Hepatic stellate cell (primary cell): ENCODE measurements around the gene ZNF415.
"Not testable (repeated sequence)": the region's sequence is repeated elsewhere in the genome, so short reads cannot be mapped to it uniquely, and the experiment has no call there.

Experiments
- DNase-seq: peaks from one replicate; pipeline ENCODE4 v3.0.0; 2011; ENCODE audit warnings: low spot score

ZNF415 gene

GRCh38 chr19:53132141-53132991 lies at the start of gene ZNF415:
TSS of gene ZNF415 (minus strand) at chr19:53132910. CDS start at chr19:53122676, 10,234 bp downstream.
- peak; percentile 63 for DNase-seq

DNA sequence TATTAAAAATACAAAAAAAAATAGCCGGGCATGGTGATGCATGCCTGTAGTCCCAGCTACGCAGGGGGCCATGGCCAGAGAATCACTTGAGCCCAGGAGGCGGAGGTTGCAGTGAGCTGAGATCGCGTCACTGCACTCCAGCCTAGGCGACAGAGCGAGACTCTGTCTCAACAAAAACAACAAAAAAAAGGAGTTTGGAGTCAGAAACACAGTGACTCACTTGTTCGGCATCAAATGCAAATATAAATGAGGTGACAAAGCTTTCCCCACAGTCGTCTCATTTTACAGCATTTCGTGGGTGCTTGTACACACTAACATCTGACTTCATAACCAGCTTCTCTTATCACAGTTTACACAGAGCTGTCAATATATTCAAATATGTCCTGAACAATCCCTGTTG lies 49.5 kb upstream of the ZNF415 start:
- no peak for DNase-seq

DNA sequence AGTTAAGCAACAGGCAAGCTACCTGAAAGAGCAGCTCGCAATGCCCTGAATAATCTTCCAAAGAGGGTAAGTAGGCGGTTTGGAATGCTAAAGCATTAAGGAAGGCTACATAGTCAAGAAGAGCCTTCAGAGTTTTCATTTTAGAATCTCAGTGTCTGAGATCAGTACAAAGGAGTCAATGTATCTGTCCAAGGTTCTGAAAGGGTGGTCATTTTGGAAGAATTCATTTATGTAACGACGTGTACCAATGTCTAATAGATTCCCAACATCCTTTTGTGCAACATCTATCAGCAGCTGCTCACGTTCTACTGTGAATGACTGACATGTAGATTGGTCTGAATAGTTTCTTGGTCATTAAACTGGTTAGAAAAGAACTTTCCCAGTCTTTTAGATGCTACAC lies 45.3 kb upstream of the ZNF415 start:
- no peak for DNase-seq

DNA sequence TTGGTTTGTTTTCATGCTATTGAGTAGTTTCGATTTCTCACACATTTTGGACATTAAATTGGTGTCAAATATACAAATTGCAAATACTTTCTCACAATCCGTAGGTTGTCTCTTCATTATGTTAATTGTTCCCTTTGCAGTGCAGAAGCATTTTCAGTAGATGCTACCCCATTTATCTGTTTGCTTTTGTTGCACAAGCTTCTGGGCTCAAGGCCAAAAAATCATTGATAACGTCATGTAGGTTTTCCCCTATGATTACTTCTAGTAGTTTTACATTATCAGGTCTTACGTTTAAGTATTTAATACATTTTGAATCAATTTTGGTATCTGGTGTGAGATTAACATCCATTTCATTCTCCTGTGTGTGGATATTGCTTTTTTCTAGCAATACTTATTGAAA lies 40.2 kb upstream of the ZNF415 start:
- no peak for DNase-seq

- no peak for DNase-seq
Observed at GRCh38 chr19:53165691-53166091, 33.0 kb upstream of the ZNF415 start.

DNA sequence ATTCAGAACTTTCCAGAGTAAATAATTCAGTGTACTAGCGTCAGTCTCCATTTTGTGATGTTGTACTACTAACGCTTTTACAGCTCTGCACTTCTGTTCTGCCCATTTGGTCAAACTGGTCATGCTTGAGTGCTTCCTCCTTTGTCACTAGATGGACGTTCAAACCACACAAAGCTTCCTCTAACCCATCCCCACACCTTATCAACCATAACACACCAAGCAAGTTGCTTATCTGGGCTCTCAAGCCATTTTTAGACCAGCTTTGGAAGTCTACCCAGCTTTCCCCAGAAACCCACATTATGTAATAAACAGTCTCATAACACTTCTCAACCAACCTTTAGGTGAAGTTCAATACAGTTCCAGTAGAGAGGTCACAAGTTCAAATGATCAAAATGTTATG lies 28.4 kb upstream of the ZNF415 start:
- DNase-seq: no peak

- no peak for DNase-seq
Observed at GRCh38 chr19:53160350-53160749, 27.6 kb upstream of the ZNF415 start.

GRCh38 chr19:53158119-53158656 lies 25.5 kb upstream of the ZNF415 start:
- peak; percentile 29 for DNase-seq

DNA sequence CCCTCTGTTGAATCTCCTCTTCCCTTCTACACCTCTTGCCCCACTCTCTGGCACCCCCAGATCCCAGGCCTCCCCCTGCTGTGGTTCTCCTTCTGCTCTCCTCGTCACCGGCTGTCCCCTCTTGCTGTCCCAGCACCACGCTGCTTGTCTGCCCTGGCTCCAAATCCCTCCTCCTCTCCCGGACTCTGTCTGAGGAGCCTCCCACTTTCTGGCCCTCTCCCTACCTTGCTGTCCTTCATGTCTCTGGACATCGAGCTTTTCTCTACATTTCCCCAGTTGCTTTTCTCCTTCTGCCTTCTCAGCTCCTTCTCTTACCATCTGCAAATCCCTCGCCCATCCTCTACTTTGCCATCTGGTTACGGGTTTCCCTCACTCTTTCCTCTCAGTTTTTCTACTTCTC lies 24.9 kb upstream of the ZNF415 start:
- DNase-seq: no peak

DNA sequence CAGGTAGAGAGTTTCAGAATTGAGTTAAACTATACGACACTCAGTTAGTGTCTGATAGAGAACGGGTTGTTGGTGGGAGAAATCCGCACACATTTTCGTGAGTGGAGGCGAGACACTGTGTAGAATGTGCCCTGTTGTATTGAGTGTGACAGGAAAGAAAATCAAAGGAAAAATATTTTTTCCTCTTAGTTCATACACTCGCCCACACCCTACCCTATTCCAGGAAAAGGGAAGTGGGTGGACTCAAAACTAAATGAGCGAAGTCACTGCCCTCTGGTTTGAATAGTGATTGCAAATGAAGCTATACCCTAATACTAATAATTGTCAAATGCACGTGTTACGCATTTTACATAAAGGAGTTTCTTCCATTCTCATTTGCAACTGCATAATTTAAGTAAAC lies 24.1 kb upstream of the ZNF415 start:
- DNase-seq: no peak

- no peak for DNase-seq
Observed at GRCh38 chr19:53147645-53148044, 14.9 kb upstream of the ZNF415 start.

- no peak for DNase-seq
Observed at GRCh38 chr19:53140351-53140750, 7.6 kb upstream of the ZNF415 start.

DNA sequence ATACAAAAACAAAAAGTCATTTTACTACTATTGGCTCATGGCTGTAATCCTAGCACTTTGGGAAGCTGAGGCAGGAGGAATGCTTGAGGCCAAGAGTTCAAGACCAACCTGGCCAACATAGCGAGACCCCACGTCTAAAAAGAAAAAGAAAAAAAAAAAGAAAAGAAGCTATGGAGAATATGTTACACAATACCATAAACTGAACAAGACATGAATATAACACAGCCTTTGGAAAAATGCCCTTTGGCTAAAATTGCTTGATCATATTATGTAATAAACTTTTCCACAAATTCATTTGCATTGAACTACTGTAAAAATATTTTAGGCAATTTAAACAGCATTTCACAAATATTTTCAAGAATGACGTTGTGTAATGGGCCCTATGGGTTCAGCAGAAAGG lies 3.7 kb upstream of the ZNF415 start:
- no peak for DNase-seq

DNA sequence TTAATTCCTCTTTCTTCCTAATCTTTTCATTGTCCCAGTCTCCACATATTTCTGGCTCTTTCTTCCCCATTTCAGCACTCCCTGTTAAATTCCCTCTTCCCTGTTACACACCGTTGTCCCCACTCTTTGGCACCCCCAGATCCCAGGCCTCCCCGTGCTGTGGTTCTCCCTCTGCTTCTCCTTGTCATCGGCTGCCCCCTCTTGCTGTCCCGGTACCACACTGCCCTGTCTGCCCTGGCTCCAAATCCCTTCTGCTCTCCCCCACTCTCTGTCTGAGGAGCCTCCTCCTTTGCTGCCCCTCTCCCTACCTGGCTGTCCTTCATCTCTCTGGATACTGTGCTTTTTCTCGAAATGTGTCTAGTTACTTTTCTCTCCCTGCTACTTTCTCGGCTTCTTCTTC lies 983 bp downstream of the ZNF415 start:
- no peak for DNase-seq

DNA sequence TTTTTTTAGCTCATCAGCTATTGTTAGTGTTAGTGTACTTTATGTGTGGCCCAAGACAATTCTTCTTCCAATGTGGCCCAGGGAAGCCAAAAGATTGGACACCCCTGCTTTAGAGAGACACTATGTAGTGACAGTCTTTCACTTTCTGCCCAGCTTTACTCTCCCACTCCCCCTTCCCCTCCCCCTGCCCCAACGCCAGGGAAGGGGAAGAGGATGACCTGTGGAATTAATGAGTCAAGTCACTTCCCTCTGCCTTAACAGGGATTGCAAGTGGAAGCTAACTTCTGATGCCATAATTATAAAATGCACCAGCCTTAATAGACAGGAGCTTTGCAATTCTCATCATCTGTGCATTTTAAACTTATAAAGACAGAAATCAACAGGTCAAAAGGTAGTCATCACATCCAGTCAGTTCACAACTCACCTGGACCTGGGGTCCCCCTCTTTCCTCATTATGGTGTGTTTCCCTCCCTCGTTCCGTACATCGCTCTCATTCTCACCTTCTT lies 1.6 kb downstream of the ZNF415 start:
- no peak for DNase-seq

DNA sequence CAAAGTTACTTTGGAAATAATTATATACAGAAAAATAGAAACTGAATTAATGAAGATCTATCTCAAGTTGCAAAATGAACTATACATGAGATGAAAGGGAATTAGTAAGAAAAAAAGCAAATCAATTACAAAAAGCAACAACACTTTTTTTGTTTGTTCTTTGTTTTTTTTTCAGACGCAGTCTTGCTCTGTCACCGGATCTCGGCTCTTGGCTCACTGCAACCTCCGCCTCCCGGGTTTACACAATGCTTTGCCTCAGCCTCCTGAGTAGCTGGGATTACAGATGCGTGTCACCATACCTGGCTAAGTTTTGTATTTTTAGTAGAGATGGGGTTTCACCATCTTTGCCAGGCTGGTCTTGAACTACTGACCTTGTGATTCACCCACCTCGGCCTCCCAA lies 2.2 kb downstream of the ZNF415 start:
- no peak for DNase-seq

GRCh38 chr19:53126733-53127526 lies 5.8 kb downstream of the ZNF415 start:
- not testable (repeated sequence) for DNase-seq

DNA sequence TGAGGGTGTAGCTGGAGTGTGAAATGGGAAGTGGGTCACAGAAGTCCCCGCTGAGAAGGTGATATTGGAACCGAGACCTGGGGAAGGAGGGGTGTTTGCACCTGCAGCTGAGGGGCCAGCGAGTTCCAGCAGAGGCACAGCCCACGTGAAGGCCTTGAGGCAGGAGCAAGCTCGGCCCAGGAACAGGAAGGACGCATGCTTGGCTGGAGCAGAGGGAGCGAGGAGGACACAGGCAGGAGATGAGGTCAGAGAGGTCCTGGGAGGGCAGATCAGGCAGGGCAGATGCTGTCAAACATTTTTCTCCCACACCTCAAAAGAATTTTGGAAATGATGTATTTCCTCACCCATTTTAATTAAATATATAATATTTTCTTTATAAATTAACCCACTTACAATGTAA lies 9.3 kb downstream of the ZNF415 start:
- DNase-seq: no peak

DNA sequence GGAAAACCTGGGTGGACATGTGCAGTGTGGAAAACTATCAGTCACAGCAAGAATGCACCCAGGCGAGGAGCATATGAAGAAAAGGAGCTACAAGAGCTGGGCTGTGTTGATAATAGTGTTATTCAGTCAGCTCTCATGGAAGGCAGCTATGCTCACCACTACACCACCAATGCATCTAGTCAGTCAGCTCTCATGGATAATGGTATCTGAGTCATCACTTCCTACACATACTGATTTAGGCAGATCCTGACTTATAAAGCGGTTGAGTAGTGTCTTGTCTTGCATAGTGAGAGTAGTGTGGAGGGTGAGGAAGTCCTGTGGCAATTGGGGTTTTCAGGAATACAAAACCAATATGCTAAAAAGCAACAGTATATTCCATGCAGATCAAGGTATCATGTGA lies 20.4 kb downstream of the ZNF415 start:
- DNase-seq: no peak

GRCh38 chr19:53109527-53109926 lies 23.2 kb downstream of the ZNF415 start:
- DNase-seq: no peak

- peak; percentile 98 for DNase-seq
Observed at GRCh38 chr19:53103234-53104203, 29.2 kb downstream of the ZNF415 start, which contains the start of gene ZNF160. TSS of gene ZNF160 (minus strand) at chr19:53103422. CDS start at chr19:53086276, 17,146 bp downstream.
